OCI-LY7 (cell line): ENCODE data around the gene CLEC18B.
"Not testable (repeated sequence)": the region's sequence is repeated elsewhere in the genome, so short reads cannot be mapped to it uniquely, and the experiment has no call there.

Experiments
- CTCF ChIP-seq: fragments of 200-600 bp; sonication (generic); conservative IDR thresholded peaks from 2 replicates; pipeline ENCODE4 v1.5.1; 2014; ENCODE audit warnings: mild to moderate bottlenecking, antibody characterized with exemption, low read length, moderate library complexity, mixed read lengths
- EZH2phosphoT487 ChIP-seq: fragments of 200-600 bp; sonication (generic); IDR thresholded peaks from 2 replicates; pipeline ENCODE4 v1.6.1; 2018; ENCODE audit warnings: low read depth, borderline replicate concordance, mild to moderate bottlenecking, mixed run types, antibody characterized with exemption, low read length, moderate library complexity, mixed read lengths

GRCh38 chr16:74404148-74404933, 16.9 kb downstream of the CLEC18B start:
- not testable (repeated sequence) for TF ChIP-seq CTCF, EZH2phosphoT487
